Glomerular visceral epithelial cell (primary cell): ENCODE results near the gene RAI2.
A peak's percentile ranks its signal among the peaks of the same experiment; 100 is the strongest.

Source experiments
- DNase-seq: peaks from one replicate; pipeline ENCODE4 v3.0.0-alpha.2; 2016; ENCODE audit errors: extremely low spot score

Gene RAI2

GRCh38 chrX:17860811-17861488 lies at the start of gene RAI2:
Gene RAI2 (minus strand): TSS chrX:17861298. CDS start chrX:17802010, 59,288 bp downstream.
- DNase-seq = no peak

- no peak for DNase-seq
These were observed 27.3 kb upstream of the RAI2 start for GRCh38 chrX:17888421-17888820.

- DNase-seq = no peak
These were observed 21.6 kb upstream of the RAI2 start for GRCh38 chrX:17882680-17883079.

- DNase-seq = no peak
These were observed 17.1 kb upstream of the RAI2 start for GRCh38 chrX:17878028-17878670.

GRCh38 chrX:17876135-17876534 lies 15.0 kb upstream of the RAI2 start:
- DNase-seq = no peak

GRCh38 chrX:17869580-17869979 lies 8.5 kb upstream of the RAI2 start:
- no peak for DNase-seq

GRCh38 chrX:17861489-17862011 lies 452 bp upstream of the RAI2 start:
- no peak for DNase-seq

- DNase-seq = no peak
These were observed 818 bp downstream of the RAI2 start for GRCh38 chrX:17860179-17860780.

GRCh38 chrX:17859609-17860178 lies 1.4 kb downstream of the RAI2 start:
- no peak for DNase-seq

- DNase-seq = no peak
These were observed 6.6 kb downstream of the RAI2 start for GRCh38 chrX:17854531-17854930.

- DNase-seq = no peak
These were observed 7.0 kb downstream of the RAI2 start for GRCh38 chrX:17854069-17854468.

GRCh38 chrX:17851874-17852273 lies 9.2 kb downstream of the RAI2 start:
- no peak for DNase-seq

GRCh38 chrX:17848545-17849265 lies 12.4 kb downstream of the RAI2 start:
- DNase-seq = no peak

- peak; percentile 1 for DNase-seq
These were observed 15.1 kb downstream of the RAI2 start for GRCh38 chrX:17846045-17846444.

GRCh38 chrX:17844236-17844635 lies 16.9 kb downstream of the RAI2 start:
- DNase-seq = no peak

GRCh38 chrX:17842769-17843525 lies 18.2 kb downstream of the RAI2 start:
- DNase-seq = no peak

GRCh38 chrX:17839269-17839668 lies 21.8 kb downstream of the RAI2 start:
- DNase-seq = no peak

- DNase-seq = no peak
These were observed 24.3 kb downstream of the RAI2 start for GRCh38 chrX:17836830-17837229.

GRCh38 chrX:17833954-17834353 lies 27.1 kb downstream of the RAI2 start:
- no peak for DNase-seq

- no peak for DNase-seq
These were observed 29.8 kb downstream of the RAI2 start for GRCh38 chrX:17831255-17831654.

GRCh38 chrX:17830211-17830610 lies 30.9 kb downstream of the RAI2 start:
- no peak for DNase-seq
